Smooth muscle cell (in vitro differentiated cells): ENCODE data around the gene VIPR2. TPM values are rescaled to one million over a fixed set of nuclear protein-coding genes. Genes with fewer than 3 reads are reported as not detected.

Experiments
- DNase-seq: peaks from one replicate; lab custom pipeline; 2025; ENCODE audit not compliant: unreplicated experiment; lab: John Stamatoyannopoulos, UW
- H2AFZ ChIP-seq: fragments of 200-600 bp; sonication (generic); 2 replicates; pipeline ENCODE4 v1.6.0; 2016; ENCODE audit warnings: antibody characterized with exemption, low read depth, mild to moderate bottlenecking
- H3F3A ChIP-seq: fragments of 200-600 bp; sonication (generic); 2 replicates; pipeline ENCODE4 v1.6.0; 2017; ENCODE audit warnings: antibody characterized with exemption, low read depth
- H3K27ac ChIP-seq: fragments of 200-600 bp; sonication (generic); 2 replicates; pipeline ENCODE4 v1.5.1; 2016; ENCODE audit warnings: low read depth, mild to moderate bottlenecking
- H3K27me3 ChIP-seq: fragments of 200-600 bp; sonication (generic); 2 replicates; pipeline ENCODE4 v1.6.1; 2016; ENCODE audit warnings: low read depth, mild to moderate bottlenecking
- H3K36me3 ChIP-seq: fragments of 200-600 bp; sonication (generic); 2 replicates; pipeline ENCODE4 v1.5.1; 2016; ENCODE audit warnings: low read depth
- H3K4me1 ChIP-seq: fragments of 200-600 bp; sonication (generic); 2 replicates; pipeline ENCODE4 v1.5.1; 2016; ENCODE audit warnings: low read depth
- H3K4me2 ChIP-seq: fragments of 200-600 bp; sonication (generic); 2 replicates; pipeline ENCODE4 v1.6.0; 2016; ENCODE audit warnings: mild to moderate bottlenecking
- H3K4me3 ChIP-seq: fragments of 200-600 bp; sonication (generic); 2 replicates; pipeline ENCODE4 v1.5.1; 2016; ENCODE audit warnings: mild to moderate bottlenecking
- H3K79me2 ChIP-seq: fragments of 200-600 bp; sonication (generic); 2 replicates; pipeline ENCODE4 v1.6.0; 2016; ENCODE audit warnings: low read depth, mild to moderate bottlenecking
- H3K9ac ChIP-seq: fragments of 200-600 bp; sonication (generic); 2 replicates; pipeline ENCODE4 v1.6.0; 2016; ENCODE audit warnings: low read depth
- H3K9me3 ChIP-seq: fragments of 200-600 bp; sonication (generic); replicated peaks from 2 replicates; pipeline ENCODE4 v1.5.1; 2016; ENCODE audit warnings: low read depth
- H4K20me1 ChIP-seq: fragments of 200-600 bp; sonication (generic); 2 replicates; pipeline ENCODE4 v1.6.0; 2016; ENCODE audit warnings: low read depth
- WGBS: methylation state at CpG from one replicate; pipeline ENCODE4 v1.1.7; 2016; ENCODE audit warnings: low lambda C conversion rate; 5-methylcytosine and 5-hydroxymethylcytosine counted together
- polyA plus RNA-seq: library from polyadenylated mRNA; unstranded; fragments of >200 nt; fragmentation: Nextera tagmentation; extraction: Ambion mirVana; gene quantifications from 2 replicates; pipeline ENCODE4 v1.2.1, GENCODE V29; 2016
- total RNA-seq: library from RNA; depleted of rRNA; stranded (reverse); fragments of >200 nt; gene quantifications from 2 replicates; pipeline ENCODE4 v1.2.3, GENCODE V29; 2014
- TF ChIP-seq, protein P1 (sequence below): fragments of 200-600 bp; sonication (generic); IDR thresholded peaks from 2 replicates; pipeline ENCODE4 v1.5.1; 2017; ENCODE audit warnings: borderline replicate concordance, mild to moderate bottlenecking, antibody characterized with exemption; ENCODE audit not compliant: insufficient read depth, poor library complexity, severe bottlenecking

VIPR2 gene
- total and polyA plus RNA-seq, 2 experiments from 2014 or later: not detected

DNA sequence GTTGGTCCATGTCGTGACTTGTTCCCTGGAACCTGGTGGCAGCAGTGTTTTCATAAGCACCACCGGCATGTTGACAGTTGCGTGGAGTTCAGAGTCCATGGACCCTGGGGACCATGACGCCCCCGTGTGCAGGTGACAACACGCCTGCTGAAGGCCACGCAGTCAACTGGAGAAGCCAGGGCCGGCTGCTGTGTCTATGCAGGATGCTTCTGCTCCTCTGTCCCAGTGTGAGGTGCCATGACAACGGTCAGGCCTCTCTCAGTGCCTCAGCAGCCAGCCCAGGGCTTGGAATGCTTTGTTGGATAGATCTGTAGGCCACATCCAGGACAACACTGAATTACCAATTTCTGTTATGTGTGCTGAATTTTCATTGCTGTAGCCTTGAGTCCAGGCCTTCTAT, 10.7 kb upstream of the VIPR2 start:
- Histone ChIP-seq H3K4me1 (no peaks in the 10 kb centered on the region), H3K4me2 (no peak overlapping the region), H3K4me3 (no peak overlapping the region), H4K20me1 (no peaks in the 10 kb centered on the region), H2AFZ (no peak overlapping the region), H3K36me3 (no peaks in the 10 kb centered on the region), H3K27me3 (no peaks in the 10 kb centered on the region), H3K9ac (no peak overlapping the region), H3F3A (no peaks in the 10 kb centered on the region), H3K79me2 (no peaks in the 10 kb centered on the region), H3K27ac (no peak overlapping the region), H3K9me3 (no peaks in the 10 kb centered on the region)
- TF ChIP-seq, protein P1, sequence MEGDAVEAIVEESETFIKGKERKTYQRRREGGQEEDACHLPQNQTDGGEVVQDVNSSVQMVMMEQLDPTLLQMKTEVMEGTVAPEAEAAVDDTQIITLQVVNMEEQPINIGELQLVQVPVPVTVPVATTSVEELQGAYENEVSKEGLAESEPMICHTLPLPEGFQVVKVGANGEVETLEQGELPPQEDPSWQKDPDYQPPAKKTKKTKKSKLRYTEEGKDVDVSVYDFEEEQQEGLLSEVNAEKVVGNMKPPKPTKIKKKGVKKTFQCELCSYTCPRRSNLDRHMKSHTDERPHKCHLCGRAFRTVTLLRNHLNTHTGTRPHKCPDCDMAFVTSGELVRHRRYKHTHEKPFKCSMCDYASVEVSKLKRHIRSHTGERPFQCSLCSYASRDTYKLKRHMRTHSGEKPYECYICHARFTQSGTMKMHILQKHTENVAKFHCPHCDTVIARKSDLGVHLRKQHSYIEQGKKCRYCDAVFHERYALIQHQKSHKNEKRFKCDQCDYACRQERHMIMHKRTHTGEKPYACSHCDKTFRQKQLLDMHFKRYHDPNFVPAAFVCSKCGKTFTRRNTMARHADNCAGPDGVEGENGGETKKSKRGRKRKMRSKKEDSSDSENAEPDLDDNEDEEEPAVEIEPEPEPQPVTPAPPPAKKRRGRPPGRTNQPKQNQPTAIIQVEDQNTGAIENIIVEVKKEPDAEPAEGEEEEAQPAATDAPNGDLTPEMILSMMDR: no peak
- 81% methylated on average over 9 of the region's 9 CpGs for WGBS
- DNase-seq: no peak

DNA sequence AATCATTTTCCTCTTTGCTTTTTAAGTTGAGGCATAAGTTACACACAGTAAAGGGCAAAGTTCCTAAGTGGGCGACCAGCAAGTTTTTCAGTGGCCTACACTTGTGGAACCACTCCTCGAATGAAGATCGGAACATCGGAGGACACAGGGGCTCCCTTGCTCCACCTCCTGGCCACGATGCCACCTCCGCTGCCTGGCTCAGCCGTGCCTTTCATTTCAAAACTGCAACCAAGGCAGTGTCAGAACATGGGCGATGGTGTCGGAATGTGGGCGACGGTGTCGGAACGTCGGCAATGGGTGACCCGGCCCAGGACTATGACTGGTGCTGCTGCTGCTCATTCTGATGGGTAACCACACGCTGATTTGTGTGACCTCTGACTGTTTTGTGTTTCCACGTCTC, 9.6 kb upstream of the VIPR2 start:
- WGBS: 90% methylated on average over 16 of the region's 17 CpGs
- no peak overlapping the region for H3K9ac ChIP-seq
- DNase-seq: no peak

DNA sequence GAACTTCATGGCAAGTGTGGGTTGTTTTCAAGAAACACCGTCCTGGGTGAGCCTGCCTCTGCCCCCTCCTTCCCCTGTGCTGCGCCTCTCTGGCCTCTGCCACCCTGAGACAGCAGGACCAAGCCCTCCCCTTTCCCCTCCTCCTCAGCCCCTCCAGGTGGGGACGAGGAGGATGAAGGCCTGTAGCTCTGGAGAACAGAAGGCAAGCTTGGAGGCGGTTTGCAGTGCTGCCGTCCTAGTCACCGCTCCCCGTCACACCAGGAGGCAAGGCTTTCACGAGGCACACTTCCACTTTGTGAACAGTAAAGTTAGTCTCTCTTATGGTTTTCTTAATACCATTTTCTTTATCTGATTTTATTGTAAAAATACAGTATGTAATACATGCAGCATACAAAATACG, 8.8 kb upstream of the VIPR2 start:
- no peaks in the 10 kb centered on the region for H3F3A ChIP-seq
- no peak overlapping the region for H3K4me2 ChIP-seq
- H3K9me3 ChIP-seq: no peaks in the 10 kb centered on the region
- H3K9ac ChIP-seq: no peak overlapping the region
- H3K27me3 ChIP-seq: no peaks in the 10 kb centered on the region
- no peaks in the 10 kb centered on the region for H3K4me1 ChIP-seq
- DNase-seq: no peak
- no peak overlapping the region for H3K27ac ChIP-seq
- TF ChIP-seq, protein P1: no peak
- H3K79me2 ChIP-seq: no peaks in the 10 kb centered on the region
- H3K36me3 ChIP-seq: no peaks in the 10 kb centered on the region
- 87% methylated on average over 9 of the region's 9 CpGs for WGBS
- no peaks in the 10 kb centered on the region for H4K20me1 ChIP-seq
- H2AFZ ChIP-seq: no peak overlapping the region
- no peak overlapping the region for H3K4me3 ChIP-seq

More for the DNA sequence above, 9.6 kb upstream of the VIPR2 start:
- Histone ChIP-seq H3K27me3 (no peaks in the 10 kb centered on the region), H3K4me3 (no peak overlapping the region), H3K27ac (no peak overlapping the region), H3K9me3 (no peaks in the 10 kb centered on the region), H3K4me2 (no peak overlapping the region), H2AFZ (no peak overlapping the region), H3K4me1 (no peaks in the 10 kb centered on the region), H3F3A (no peaks in the 10 kb centered on the region), H3K36me3 (no peaks in the 10 kb centered on the region), H4K20me1 (no peaks in the 10 kb centered on the region), H3K79me2 (no peaks in the 10 kb centered on the region)
- TF ChIP-seq, protein P1: no peak

DNA sequence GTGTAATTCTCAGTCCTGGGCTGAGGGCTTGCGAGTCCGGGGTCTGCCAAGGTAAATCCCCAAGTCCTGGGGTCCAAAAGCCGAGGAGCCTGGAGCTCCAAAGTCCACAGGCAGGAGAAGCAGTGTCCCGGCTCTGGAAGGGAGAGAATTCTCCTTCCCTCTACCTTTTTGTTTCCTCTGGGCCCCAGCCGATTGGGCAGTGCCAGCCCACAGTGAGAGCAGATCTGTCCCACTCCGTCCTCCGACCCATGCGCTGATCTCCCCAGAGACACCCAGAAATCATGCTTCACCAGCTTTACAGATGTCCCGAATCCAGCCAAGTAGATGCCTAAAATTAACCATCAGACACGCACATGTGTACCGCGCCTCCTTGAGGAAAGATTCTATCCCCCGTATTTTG, 8.1 kb upstream of the VIPR2 start:
- Histone ChIP-seq H3K4me1 (no peaks in the 10 kb centered on the region), H3K27ac (no peak overlapping the region), H3K9ac (no peak overlapping the region), H3K4me2 (no peak overlapping the region), H3K4me3 (no peak overlapping the region), H3K36me3 (no peaks in the 10 kb centered on the region), H4K20me1 (no peaks in the 10 kb centered on the region), H3F3A (no peaks in the 10 kb centered on the region), H2AFZ (no peak overlapping the region), H3K79me2 (no peaks in the 10 kb centered on the region), H3K9me3 (no peaks in the 10 kb centered on the region), H3K27me3 (no peaks in the 10 kb centered on the region)
- TF ChIP-seq, protein P1: no peak
- WGBS: 95% methylated on average over 13 of the region's 13 CpGs
- no peak for DNase-seq
